ENCODE measurements around the gene MEX3C.
A peak's percentile ranks its signal among the peaks of the same experiment; 100 is the strongest.

MEX3C gene

DNA sequence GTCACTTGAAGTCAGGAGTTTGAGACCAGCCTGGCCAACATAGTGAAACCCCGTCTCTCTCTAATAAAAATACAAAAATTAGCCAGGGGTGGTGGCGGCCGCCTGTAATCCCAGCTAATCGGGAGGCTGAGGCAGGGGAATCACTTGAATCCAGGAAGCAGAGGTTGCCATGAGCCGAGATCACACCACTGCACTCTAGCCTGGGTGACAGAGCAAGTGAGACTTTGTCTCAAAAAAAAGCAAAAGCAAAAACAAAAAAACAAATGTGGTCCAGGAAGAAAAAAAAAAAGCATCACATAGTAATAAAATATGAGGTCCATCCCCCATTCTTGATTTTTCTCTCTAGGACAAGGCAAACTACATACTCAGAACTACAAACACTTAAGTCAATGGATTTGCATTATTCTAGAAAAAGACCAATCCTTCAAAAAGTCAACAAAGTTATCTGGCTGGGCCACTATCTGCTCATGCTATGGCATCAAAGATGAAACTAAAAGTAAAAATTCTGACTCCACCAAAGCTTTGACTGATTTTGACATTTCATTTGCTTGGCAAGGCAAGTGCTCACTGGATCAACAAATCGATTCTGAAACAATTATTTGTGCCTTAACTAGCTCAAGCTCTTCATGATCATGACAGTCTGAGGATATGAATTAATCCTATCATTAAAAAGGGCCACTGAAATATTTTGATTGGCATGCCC lies 28.4 kb downstream of the MEX3C start:
- TF ChIP-seq, protein P1, sequence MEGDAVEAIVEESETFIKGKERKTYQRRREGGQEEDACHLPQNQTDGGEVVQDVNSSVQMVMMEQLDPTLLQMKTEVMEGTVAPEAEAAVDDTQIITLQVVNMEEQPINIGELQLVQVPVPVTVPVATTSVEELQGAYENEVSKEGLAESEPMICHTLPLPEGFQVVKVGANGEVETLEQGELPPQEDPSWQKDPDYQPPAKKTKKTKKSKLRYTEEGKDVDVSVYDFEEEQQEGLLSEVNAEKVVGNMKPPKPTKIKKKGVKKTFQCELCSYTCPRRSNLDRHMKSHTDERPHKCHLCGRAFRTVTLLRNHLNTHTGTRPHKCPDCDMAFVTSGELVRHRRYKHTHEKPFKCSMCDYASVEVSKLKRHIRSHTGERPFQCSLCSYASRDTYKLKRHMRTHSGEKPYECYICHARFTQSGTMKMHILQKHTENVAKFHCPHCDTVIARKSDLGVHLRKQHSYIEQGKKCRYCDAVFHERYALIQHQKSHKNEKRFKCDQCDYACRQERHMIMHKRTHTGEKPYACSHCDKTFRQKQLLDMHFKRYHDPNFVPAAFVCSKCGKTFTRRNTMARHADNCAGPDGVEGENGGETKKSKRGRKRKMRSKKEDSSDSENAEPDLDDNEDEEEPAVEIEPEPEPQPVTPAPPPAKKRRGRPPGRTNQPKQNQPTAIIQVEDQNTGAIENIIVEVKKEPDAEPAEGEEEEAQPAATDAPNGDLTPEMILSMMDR (IDR thresholded peaks at IDR 0.05; ENCODE audit: insufficient read depth, low read depth, low read length, missing control alignments), result no peak
- H3K4me3 ChIP-seq (ENCODE audit: low read depth, low read length), result no peak overlapping the region
- peak; percentile 56 for DNase-seq (ENCODE audit: low read depth)

DNA sequence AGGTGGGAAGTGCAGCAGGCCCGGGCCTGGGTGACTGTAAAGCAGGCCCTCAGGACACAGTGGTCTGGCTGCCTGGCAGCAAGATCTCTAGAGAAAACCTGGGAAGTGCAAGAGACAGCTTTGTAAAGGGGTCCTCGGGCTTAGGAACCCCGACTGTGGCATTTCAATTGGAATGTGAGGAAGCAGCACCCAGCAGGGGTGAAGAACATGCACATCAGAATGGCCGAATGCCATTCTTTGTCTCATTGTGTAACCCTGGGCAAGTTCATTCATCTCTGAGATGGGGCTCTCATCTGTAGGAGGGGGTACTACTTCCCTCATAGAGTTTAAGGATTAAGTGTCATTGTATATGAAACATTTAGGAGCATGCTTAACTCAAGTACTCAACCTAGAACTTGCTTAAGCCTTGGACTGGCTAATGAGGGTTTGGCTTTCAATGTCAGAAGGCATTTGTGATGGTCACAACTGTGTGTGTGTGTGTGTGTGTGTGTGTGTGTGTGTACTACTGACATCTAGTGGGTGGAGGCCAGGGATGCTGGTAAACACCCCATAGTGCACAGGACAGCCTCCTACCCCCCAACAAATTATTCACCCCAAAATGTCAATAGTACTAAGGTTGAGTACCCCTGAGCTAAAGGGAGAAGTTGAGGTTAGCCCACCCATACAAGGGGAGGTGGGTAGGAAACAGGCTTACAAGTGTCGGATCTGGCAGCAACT lies 29.3 kb downstream of the MEX3C start:
- no peak for DNase-seq (ENCODE audit: low read depth)
- H3K4me3 ChIP-seq (ENCODE audit: low read depth, low read length), result no peak overlapping the region
- TF ChIP-seq, protein P1 (IDR thresholded peaks at IDR 0.05; ENCODE audit: insufficient read depth, low read depth, low read length, missing control alignments), result no peak

DNA sequence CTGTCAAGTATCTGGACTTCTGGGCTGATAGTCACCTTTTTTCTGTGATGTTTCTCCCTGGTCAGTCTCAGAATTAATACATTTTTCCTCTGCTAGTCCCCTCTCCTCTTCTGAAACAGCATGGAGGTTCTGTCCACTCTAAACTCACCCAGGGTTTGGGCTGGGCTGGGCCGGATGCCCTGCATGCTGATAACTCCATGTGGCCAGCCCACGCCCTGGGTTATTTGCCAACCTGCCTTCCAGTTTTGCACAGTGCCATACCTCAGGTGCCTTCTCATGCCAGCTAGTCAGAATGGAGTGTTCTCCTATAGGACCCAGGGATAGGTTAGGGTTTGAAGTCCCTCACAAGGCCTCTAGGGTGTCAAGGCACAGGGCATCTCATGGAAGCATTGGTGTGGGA lies 32.2 kb downstream of the MEX3C start:
- TF ChIP-seq, protein P1 (IDR thresholded peaks at IDR 0.05; ENCODE audit: insufficient read depth, low read depth, low read length, missing control alignments), result no peak
- H3K4me3 ChIP-seq (ENCODE audit: low read depth, low read length), result no peak overlapping the region
- DNase-seq (ENCODE audit: low read depth), result no peak

DNA sequence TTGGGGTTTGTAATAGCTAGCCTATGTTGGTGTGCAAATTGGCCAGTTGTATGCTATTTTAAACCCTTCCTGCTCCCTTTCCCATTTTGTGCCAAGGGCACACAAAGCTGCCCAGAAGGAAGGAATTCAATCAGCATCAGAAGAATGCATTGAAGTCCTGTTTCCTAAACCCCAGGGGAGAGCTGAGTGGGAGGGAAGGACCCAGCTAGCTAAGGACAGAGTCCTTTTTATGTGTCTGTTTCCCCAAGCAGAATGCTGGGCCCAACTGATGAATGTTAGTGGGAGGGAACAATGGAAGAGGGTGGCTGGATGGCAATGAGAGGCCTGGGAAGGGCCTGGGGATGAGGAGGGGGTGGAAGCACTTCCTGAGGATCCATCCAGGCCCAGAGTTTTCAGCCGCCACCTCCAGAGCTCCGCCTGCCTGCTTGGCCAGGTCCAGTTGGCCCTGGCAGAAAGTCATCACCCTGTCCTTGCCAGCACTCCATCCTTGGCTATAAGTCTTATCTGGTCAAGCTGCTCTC lies 32.7 kb downstream of the MEX3C start:
- no peak overlapping the region for H3K4me3 ChIP-seq (ENCODE audit: low read depth, low read length)
- TF ChIP-seq, protein P1 (IDR thresholded peaks at IDR 0.05; ENCODE audit: insufficient read depth, low read depth, low read length, missing control alignments), result no peak
- no peak for DNase-seq (ENCODE audit: low read depth)

DNA sequence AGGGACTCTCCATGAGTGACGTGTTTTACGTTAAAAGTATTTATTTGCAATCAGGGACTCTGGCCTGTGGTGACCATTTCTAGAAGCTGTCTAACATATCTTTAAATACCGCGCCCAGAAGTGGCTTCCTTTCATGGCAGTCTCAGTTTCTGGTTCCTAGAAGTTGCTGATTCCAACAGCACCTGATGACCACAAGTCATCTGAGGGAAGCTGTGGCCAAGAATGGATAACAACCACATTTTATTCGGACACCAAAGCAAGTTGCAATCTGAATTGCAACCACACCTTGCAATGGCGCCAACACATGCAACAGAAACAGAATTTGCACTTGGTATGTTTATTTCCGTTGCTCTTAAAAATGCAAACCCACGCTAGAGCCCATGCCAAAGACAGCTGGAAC lies 33.1 kb downstream of the MEX3C start:
- TF ChIP-seq, protein P1 (IDR thresholded peaks at IDR 0.05; ENCODE audit: insufficient read depth, low read depth, low read length, missing control alignments), result no peak
- H3K4me3 ChIP-seq (ENCODE audit: low read depth, low read length), result no peak overlapping the region
- no peak for DNase-seq (ENCODE audit: low read depth)

DNA sequence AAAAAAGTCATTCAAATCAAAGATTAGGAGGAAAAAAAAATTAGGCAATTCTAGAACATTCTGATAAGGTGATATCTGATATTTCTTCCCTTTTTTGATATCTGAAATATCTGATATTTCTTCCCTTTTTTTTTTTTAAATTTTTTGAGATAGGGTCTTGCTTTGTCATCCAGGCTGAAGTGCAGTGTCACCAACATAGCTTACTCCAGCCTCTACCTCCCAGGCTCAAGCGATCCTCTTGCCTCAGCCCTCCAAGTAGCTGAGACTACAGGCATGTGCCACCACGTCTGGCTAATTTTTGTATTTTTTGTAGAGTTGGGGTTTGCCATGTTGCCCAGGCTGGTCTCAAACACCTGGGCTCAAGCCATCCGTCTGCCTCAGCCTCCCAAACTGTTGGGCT lies 33.9 kb downstream of the MEX3C start:
- no peak for DNase-seq (ENCODE audit: low read depth)
- H3K4me3 ChIP-seq (ENCODE audit: low read depth, low read length), result no peak overlapping the region
- TF ChIP-seq, protein P1 (IDR thresholded peaks at IDR 0.05; ENCODE audit: insufficient read depth, low read depth, low read length, missing control alignments), result no peak

Data from GM12865 (cell line).